Panc1 (cell line): ENCODE data around the gene MEGF8. TPM values are rescaled to one million over a fixed set of nuclear protein-coding genes. Genes with fewer than 3 reads are reported as not detected.

ENCODE experiments used
- ATAC-seq: fragments of 200-7000 bp; cut with Tn5 transposase; 2 replicates; pipeline ENCODE4 v1.9.1; 2020; ENCODE audit warnings: mild to moderate bottlenecking, moderate library complexity
- BruUV-seq: library from RNA; stranded (reverse); fragments of 400-500 nt; replicated peaks from 2 replicates; lab custom pipeline; 2021; lab: Mats Ljungman, UMichigan
- CTCF ChIA-PET: fragments of 300-600 bp; sonication (Branson Sonifier 250); formaldehyde crosslinking; loops from one replicate; lab custom pipeline; 2022; ENCODE audit warnings: antibody characterized with exemption; lab: Charles Lee
- POLR2A ChIA-PET: fragments of 300-600 bp; sonication (Branson Sonifier 250); formaldehyde crosslinking; loops from one replicate; lab custom pipeline; 2022; ENCODE audit warnings: antibody characterized with exemption; lab: Charles Lee
- DNase-seq: peaks from one replicate; pipeline ENCODE4 v3.0.0-alpha.2; 2010; ENCODE audit warnings: low read depth, low spot score
- H3K27ac ChIP-seq: 2 replicates; pipeline ENCODE4 v1.5.1; 2011; ENCODE audit warnings: mild to moderate bottlenecking, low read length, inconsistent platforms
- H3K27me3 ChIP-seq: fragments of 200-500 bp; sonication (Bioruptor generic); 2 replicates; pipeline ENCODE4 v1.6.0; 2014; ENCODE audit warnings: low read length, inconsistent platforms; ENCODE audit not compliant: control insufficient read depth, insufficient read depth
- H3K36me3 ChIP-seq: fragments of 200-500 bp; sonication (Bioruptor generic); 2 replicates; pipeline ENCODE4 v1.5.1; 2014; ENCODE audit warnings: inconsistent platforms, mild to moderate bottlenecking, low read length, moderate library complexity; ENCODE audit not compliant: control insufficient read depth, insufficient read depth
- H3K4me1 ChIP-seq: 2 replicates; pipeline ENCODE4 v1.5.1; 2011; ENCODE audit warnings: inconsistent platforms, mild to moderate bottlenecking, low read length, moderate library complexity; ENCODE audit not compliant: control insufficient read depth, insufficient read depth
- H3K4me3 ChIP-seq, 2 experiments: 2 replicates each; pipeline ENCODE4 v1.5.1; 2011 to 2012; ENCODE audit warnings: low read depth in 2 of 2, low read length in 2 of 2, mild to moderate bottlenecking in 2 of 2, inconsistent platforms in 1 of 2, moderate library complexity in 1 of 2
- H3K9me3 ChIP-seq: fragments of 200-500 bp; sonication (Bioruptor generic); 2 replicates; pipeline ENCODE4 v1.5.1; 2014; ENCODE audit warnings: low read depth, mild to moderate bottlenecking, inconsistent platforms, low read length, moderate library complexity; ENCODE audit not compliant: control insufficient read depth, insufficient read depth
- POLR2AphosphoS5 ChIP-seq: IDR thresholded peaks from 2 replicates; pipeline ENCODE4 v1.6.1; 2012; ENCODE audit warnings: mild to moderate bottlenecking, low read depth, low read length, moderate library complexity
- REST ChIP-seq, 2 experiments: IDR thresholded peaks; 2 replicates each; pipeline ENCODE4 v1.6.1; 2011 to 2012; ENCODE audit warnings: low read depth in 2 of 2, control low read depth in 1 of 2, low read length in 1 of 2, mild to moderate bottlenecking in 1 of 2, moderate library complexity in 1 of 2; ENCODE audit not compliant: insufficient read depth in 1 of 2
- SIN3A ChIP-seq: IDR thresholded peaks from 2 replicates; pipeline ENCODE4 v1.6.1; 2012; ENCODE audit warnings: low read depth, mild to moderate bottlenecking, low read length, moderate library complexity, borderline replicate concordance; ENCODE audit not compliant: insufficient read depth
- TCF7L2 ChIP-seq: IDR thresholded peaks from 2 replicates; pipeline ENCODE4 v1.6.1; 2011; ENCODE audit warnings: mild to moderate bottlenecking, low read depth, low read length, inconsistent platforms
- in situ Hi-C: cut with HindIII; loops from 2 replicates; pipeline ENCODE4 v1.10.0; 2016; ENCODE audit warnings: low sequenced_read_pairs, low pct_unique_long_range_greater_than_20kb
- intact Hi-C: fragments of 100-400 bp; cut with micrococcal nuclease; formaldehyde crosslinking; loops from one replicate; pipeline ENCODE4 v1.10.0; 2022; ENCODE audit not compliant: unreplicated experiment
- total RNA-seq: library from RNA; stranded (reverse); gene quantifications from one replicate; pipeline ENCODE4 v1.2.1, GENCODE V29; 2021; ENCODE audit not compliant: unreplicated experiment
- TF ChIP-seq, protein P1 (sequence below): fragments of 450-650 bp; IDR thresholded peaks from 2 replicates; pipeline ENCODE4 v1.5.1; 2017; ENCODE audit warnings: mild to moderate bottlenecking

The MEGF8 gene
- total RNA-seq, 1 experiment from 2014 or later = 14.2 TPM

DNA sequence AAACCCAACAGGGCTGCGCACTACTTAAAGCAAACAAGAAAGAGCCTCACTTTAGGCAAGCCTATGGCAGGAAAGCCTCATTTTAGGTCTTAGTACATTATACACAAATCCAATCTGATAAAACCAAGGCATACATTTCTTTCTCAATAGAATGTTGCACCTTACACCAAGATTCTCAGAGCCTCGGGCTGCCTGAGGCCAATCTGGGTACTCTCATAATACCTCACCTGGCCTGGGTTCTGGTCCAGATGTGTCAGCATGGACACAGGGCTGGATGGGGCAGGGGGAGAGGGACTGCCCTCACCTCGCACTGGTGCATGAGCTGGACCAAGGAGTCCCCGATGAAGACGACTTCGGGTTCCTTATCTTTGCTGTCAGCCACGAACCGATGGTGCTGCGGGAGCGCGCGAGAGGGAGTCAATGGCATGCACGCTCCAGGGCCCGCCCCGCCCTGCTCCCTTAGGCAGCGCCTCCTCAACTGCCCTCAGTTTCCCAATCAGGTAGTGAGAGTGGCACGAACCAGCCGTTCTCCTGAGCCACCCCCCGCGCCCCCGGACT, 23.7 kb upstream of the MEGF8 start, which contains the start of gene PRR19:
TSS of gene PRR19 (plus strand) at position 487 of the 558 bp plus-strand sequence. CDS start 7,453 bp downstream, outside the sequence.
- Histone ChIP-seq H3K27me3 (no peaks in the 10 kb centered on the region), H3K4me1 (peaks cover 13% of the 10 kb centered on the region), H3K4me3 (peak within 1 kb of the TSS; percentile 76 to 77), H3K36me3 (no peaks in the 10 kb centered on the region; the same call in 1 of the 2 replicates), H3K27ac (peak within 1 kb of the TSS; percentile 79), H3K9me3 (no peaks in the 10 kb centered on the region)
- in situ Hi-C loops = no loop called here
- TF ChIP-seq POLR2AphosphoS5 = no peak
- TF ChIP-seq SIN3A = no peak
- TF ChIP-seq, protein P1, sequence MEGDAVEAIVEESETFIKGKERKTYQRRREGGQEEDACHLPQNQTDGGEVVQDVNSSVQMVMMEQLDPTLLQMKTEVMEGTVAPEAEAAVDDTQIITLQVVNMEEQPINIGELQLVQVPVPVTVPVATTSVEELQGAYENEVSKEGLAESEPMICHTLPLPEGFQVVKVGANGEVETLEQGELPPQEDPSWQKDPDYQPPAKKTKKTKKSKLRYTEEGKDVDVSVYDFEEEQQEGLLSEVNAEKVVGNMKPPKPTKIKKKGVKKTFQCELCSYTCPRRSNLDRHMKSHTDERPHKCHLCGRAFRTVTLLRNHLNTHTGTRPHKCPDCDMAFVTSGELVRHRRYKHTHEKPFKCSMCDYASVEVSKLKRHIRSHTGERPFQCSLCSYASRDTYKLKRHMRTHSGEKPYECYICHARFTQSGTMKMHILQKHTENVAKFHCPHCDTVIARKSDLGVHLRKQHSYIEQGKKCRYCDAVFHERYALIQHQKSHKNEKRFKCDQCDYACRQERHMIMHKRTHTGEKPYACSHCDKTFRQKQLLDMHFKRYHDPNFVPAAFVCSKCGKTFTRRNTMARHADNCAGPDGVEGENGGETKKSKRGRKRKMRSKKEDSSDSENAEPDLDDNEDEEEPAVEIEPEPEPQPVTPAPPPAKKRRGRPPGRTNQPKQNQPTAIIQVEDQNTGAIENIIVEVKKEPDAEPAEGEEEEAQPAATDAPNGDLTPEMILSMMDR = no peak
- no peak for TF ChIP-seq TCF7L2
- TF ChIP-seq REST (IDR thresholded peaks at IDR 0.05; ENCODE audit: insufficient read depth in 1 of 2, low read depth in 2 of 2, low read length in 1 of 2) = no peak
- BruUV-seq = TSS peak; percentile 85
- intact Hi-C loops = no loop called here
- ATAC-seq (peak; percentile 53), DNase-seq (no peak)
- CTCF ChIA-PET = no interaction called here
- POLR2A ChIA-PET = no interaction called here

DNA sequence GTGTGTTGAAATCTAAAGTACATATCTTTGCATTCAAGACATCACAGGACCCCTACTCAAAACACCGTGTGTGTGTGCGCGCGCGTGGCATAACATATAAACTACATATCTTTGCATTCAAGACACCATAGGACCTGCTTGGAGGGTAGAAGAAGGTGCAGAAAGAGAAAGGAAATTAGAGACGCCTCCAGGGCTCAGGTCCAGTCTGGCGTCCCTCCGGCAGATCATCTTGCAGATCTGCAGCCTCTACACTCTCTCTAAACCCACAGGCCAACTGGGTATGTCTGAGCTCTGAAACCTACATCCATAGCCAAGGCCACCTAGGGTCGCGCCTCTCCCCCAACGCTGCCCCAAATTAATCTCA, 22.4 kb upstream of the MEGF8 start:
- peak overlapping the region; percentile 79 for H3K27ac ChIP-seq
- in situ Hi-C loops (no loop called here), intact Hi-C loops (no loop called here)
- no TSS peak for BruUV-seq
- no peaks in the 10 kb centered on the region for H3K9me3 ChIP-seq
- no peak for DNase-seq
- ChIA-PET CTCF (no interaction called here), POLR2A (no interaction called here)
- no peaks in the 10 kb centered on the region; the same call in 1 of the 2 replicates for H3K36me3 ChIP-seq
- no peaks in the 10 kb centered on the region for H3K27me3 ChIP-seq
- H3K4me3 ChIP-seq = peak overlapping the region; percentile 76 to 77
- peaks cover 13% of the 10 kb centered on the region for H3K4me1 ChIP-seq
- no peak for ATAC-seq
- TF ChIP-seq SIN3A = no peak
- TF ChIP-seq, protein P1 = no peak
- TF ChIP-seq TCF7L2 = no peak
- no peak for TF ChIP-seq POLR2AphosphoS5
- TF ChIP-seq REST (IDR thresholded peaks at IDR 0.05; ENCODE audit: insufficient read depth in 1 of 2, low read depth in 2 of 2, low read length in 1 of 2) = no peak
